H1 (cell line): ENCODE results near the gene APBA2. TPM values are rescaled to one million over a fixed set of nuclear protein-coding genes. Genes with fewer than 3 reads are reported as not detected.

Experiments used
- CTCF ChIA-PET: fragments of 300-600 bp; sonication (Branson Sonifier 250); formaldehyde crosslinking; loops from one replicate; lab custom pipeline; 2021; ENCODE audit not compliant: partially characterized antibody; lab: Charles Lee
- POLR2A ChIA-PET: fragments of 300-600 bp; sonication (Branson Sonifier 250); formaldehyde crosslinking; loops from one replicate; lab custom pipeline; 2021; ENCODE audit warnings: inconsistent platforms; ENCODE audit not compliant: partially characterized antibody; lab: Charles Lee
- DNase-seq, 2 experiments: peaks; one replicate each; pipeline versions ENCODE4 v3.0.0 to v3.0.0-alpha.2; 2010 to 2022; ENCODE audit warnings: low spot score in 2 of 2, low read depth in 1 of 2, mixed read lengths in 1 of 2
- FAIRE-seq: peaks from 2 replicates; lab custom pipeline; 2011; peaks lifted over from hg19 to GRCh38; lab: Jason Lieb, UNC
- H2AFZ ChIP-seq: 2 replicates; pipeline ENCODE4 v1.8.1; 2012; ENCODE audit warnings: low read length, inconsistent platforms
- H2AK5ac ChIP-seq: 2 replicates; pipeline ENCODE4 v1.6.1; 2013; ENCODE audit warnings: low read depth, low read length
- H2BK120ac ChIP-seq: replicated peaks from 2 replicates; pipeline ENCODE3; 2013; ENCODE audit warnings: low read depth, low read length, inconsistent platforms
- H2BK12ac ChIP-seq: 2 replicates; pipeline ENCODE4 v1.6.1; 2013; ENCODE audit warnings: low read depth, low read length
- H2BK15ac ChIP-seq: 2 replicates; pipeline ENCODE4 v1.6.1; 2013; ENCODE audit warnings: low read length
- H2BK20ac ChIP-seq: 2 replicates; pipeline ENCODE4 v1.6.1; 2013; ENCODE audit warnings: low read length
- H2BK5ac ChIP-seq: 2 replicates; pipeline ENCODE4 v1.6.1; 2013; ENCODE audit warnings: low read depth, low read length
- H3K14ac ChIP-seq: 2 replicates; pipeline ENCODE4 v1.6.1; 2013; ENCODE audit warnings: inconsistent platforms; ENCODE audit not compliant: insufficient read length
- H3K18ac ChIP-seq: 2 replicates; pipeline ENCODE4 v1.6.1; 2013; ENCODE audit warnings: low read length; ENCODE audit errors: extremely low read depth
- H3K23ac ChIP-seq: 2 replicates; pipeline ENCODE4 v1.6.1; 2013; ENCODE audit warnings: inconsistent platforms; ENCODE audit not compliant: insufficient read length
- H3K23me2 ChIP-seq: 2 replicates; pipeline ENCODE4 v1.6.1; 2013; ENCODE audit warnings: low read depth, low read length
- H3K27ac ChIP-seq: 2 replicates; pipeline ENCODE4 v1.6.1; 2011; ENCODE audit warnings: low read depth, low read length, inconsistent platforms
- H3K27me3 ChIP-seq, 4 experiments: replicated peaks in 1 of 4; 1 replicate in 1 of 4; 2 replicates in 3 of 4; pipeline versions ENCODE4 v1.6.1 to v1.8.1; 2011 to 2013; ENCODE audit warnings: low read length in 3 of 4, mild to moderate bottlenecking in 3 of 4, inconsistent platforms in 2 of 4, mixed read lengths in 2 of 4, moderate library complexity in 1 of 4; ENCODE audit not compliant: control insufficient read depth in 3 of 4, insufficient read depth in 3 of 4; ENCODE audit errors: extremely low read depth in 1 of 4
- H3K36me3 ChIP-seq, 4 experiments: 2 replicates each; pipeline versions ENCODE4 v1.6.1 to v1.8.1; 2011 to 2013; ENCODE audit warnings: mild to moderate bottlenecking in 4 of 4, low read length in 3 of 4, moderate library complexity in 2 of 4, control low read depth in 1 of 4, inconsistent platforms in 1 of 4; ENCODE audit not compliant: insufficient read depth in 4 of 4, control insufficient read depth in 2 of 4
- H3K4ac ChIP-seq: replicated peaks from 2 replicates; pipeline ENCODE3; 2013; ENCODE audit warnings: low read length, low read depth, mixed read lengths, inconsistent platforms; ENCODE audit not compliant: insufficient read length
- H3K4me1 ChIP-seq, 4 experiments: replicated peaks in 1 of 4; 1 replicate in 1 of 4; 2 replicates in 3 of 4; pipeline versions ENCODE4 v1.6.1 to v1.8.1; 2011 to 2013; ENCODE audit warnings: low read length in 3 of 4, inconsistent platforms in 2 of 4, mixed read lengths in 1 of 4; ENCODE audit not compliant: insufficient read depth in 4 of 4, control insufficient read depth in 3 of 4
- H3K4me2 ChIP-seq, 2 experiments: 2 replicates each; pipeline versions ENCODE4 v1.6.1 to v1.8.1; 2011 to 2013; ENCODE audit warnings: low read depth in 2 of 2, low read length in 2 of 2, control low read depth in 1 of 2, inconsistent platforms in 1 of 2, mild to moderate bottlenecking in 1 of 2; ENCODE audit not compliant: insufficient read depth in 1 of 2
- H3K4me3 ChIP-seq, 4 experiments: fragments of 200-600, 300-600 bp in 1 of 4; sonication (generic), shearing (Covaris generic), sonication (Bioruptor Twin) in 1 of 4; 2 replicates each; pipeline versions ENCODE4 v1.5.1 to v1.8.1; 2011 to 2016; ENCODE audit warnings: low read length in 4 of 4, low read depth in 3 of 4, control low read depth in 2 of 4, inconsistent platforms in 2 of 4, mild to moderate bottlenecking in 2 of 4, mixed read lengths in 1 of 4, moderate library complexity in 1 of 4; ENCODE audit not compliant: insufficient read depth in 2 of 4; ENCODE audit errors: extremely low read depth in 1 of 4
- H3K56ac ChIP-seq: replicated peaks from 2 replicates; pipeline ENCODE3; 2013; ENCODE audit warnings: low read depth, mild to moderate bottlenecking, mixed read lengths, low read length, inconsistent platforms; ENCODE audit not compliant: insufficient read length
- H3K79me1 ChIP-seq: 2 replicates; pipeline ENCODE4 v1.6.1; 2013; ENCODE audit warnings: low read depth, low read length, control low read depth
- H3K79me2 ChIP-seq, 2 experiments: 2 replicates each; pipeline versions ENCODE4 v1.6.1 to v1.8.1; 2012 to 2013; ENCODE audit warnings: low read length in 2 of 2, mild to moderate bottlenecking in 2 of 2, inconsistent platforms in 1 of 2; ENCODE audit not compliant: insufficient read depth in 2 of 2, control insufficient read depth in 1 of 2
- H3K9ac ChIP-seq, 4 experiments: replicated peaks in 1 of 4; 1 replicate in 1 of 4; 2 replicates in 3 of 4; pipeline versions ENCODE4 v1.6.1 to v1.8.1; 2011 to 2013; ENCODE audit warnings: low read depth in 3 of 4, low read length in 3 of 4, control low read depth in 2 of 4, mild to moderate bottlenecking in 2 of 4, moderate library complexity in 2 of 4, inconsistent platforms in 1 of 4; ENCODE audit errors: extremely low read depth in 1 of 4
- H3K9me3 ChIP-seq, 2 experiments: 2 replicates each; pipeline versions ENCODE4 v1.6.1 to v1.8.1; 2012 to 2013; ENCODE audit warnings: mild to moderate bottlenecking in 2 of 2, moderate library complexity in 2 of 2, control low read depth in 1 of 2, inconsistent platforms in 1 of 2, low read depth in 1 of 2, low read length in 1 of 2, mixed read lengths in 1 of 2; ENCODE audit not compliant: insufficient read depth in 2 of 2
- H4K20me1 ChIP-seq, 2 experiments: replicated peaks in 1 of 2; 2 replicates each; pipeline versions ENCODE3 to v1.8.1; 2011 to 2013; ENCODE audit warnings: inconsistent platforms in 2 of 2, low read length in 2 of 2, mild to moderate bottlenecking in 1 of 2; ENCODE audit not compliant: insufficient read depth in 2 of 2, control insufficient read depth in 1 of 2
- H4K5ac ChIP-seq: 2 replicates; pipeline ENCODE4 v1.6.1; 2013; ENCODE audit warnings: low read length, low read depth, mixed read lengths, inconsistent platforms; ENCODE audit not compliant: insufficient read length
- H4K8ac ChIP-seq: 2 replicates; pipeline ENCODE4 v1.8.0; 2013; ENCODE audit warnings: mild to moderate bottlenecking, moderate library complexity, low read length, inconsistent platforms; ENCODE audit not compliant: insufficient read depth; ENCODE audit errors: extremely low read depth
- H4K91ac ChIP-seq: replicated peaks from 2 replicates; pipeline ENCODE3; 2013; ENCODE audit warnings: low read length, mixed read lengths, inconsistent platforms; ENCODE audit not compliant: insufficient read length
- BACH1 ChIP-seq: IDR thresholded peaks from 2 replicates; pipeline ENCODE4 v1.6.1; 2012; ENCODE audit warnings: low read length, improper control_type of control experiment
- CBX5 ChIP-seq: fragments of 300-800, 300-1000 bp; sonication (generic); IDR thresholded peaks from 2 replicates; pipeline ENCODE4 v1.7.1; 2016; ENCODE audit warnings: antibody characterized with exemption, low read length, low read depth
- CTBP2 ChIP-seq: IDR thresholded peaks from 2 replicates; pipeline ENCODE4 v1.7.0; 2011; ENCODE audit warnings: borderline replicate concordance, mild to moderate bottlenecking, moderate library complexity, mixed read lengths, low read length; ENCODE audit not compliant: insufficient read depth, insufficient read length
- JUND ChIP-seq: IDR thresholded peaks from 2 replicates; pipeline ENCODE4 v1.6.1; 2011; ENCODE audit warnings: mild to moderate bottlenecking, improper control_type of control experiment, low read length
- KDM5A ChIP-seq: fragments of 200-600 bp; IDR thresholded peaks from 2 replicates; pipeline ENCODE4 v1.7.1; 2012; ENCODE audit warnings: mild to moderate bottlenecking, low read length, inconsistent platforms, mixed read lengths
- NRF1 ChIP-seq: IDR thresholded peaks from 2 replicates; pipeline ENCODE4 v1.6.1; 2011; ENCODE audit warnings: mild to moderate bottlenecking, low read depth, low read length, improper control_type of control experiment
- RAD21 ChIP-seq, 2 experiments: IDR thresholded peaks in 1 of 2; conservative IDR thresholded peaks in 1 of 2; 2 replicates each; pipeline ENCODE4 v1.6.1; 2011; ENCODE audit warnings: low read depth in 2 of 2, low read length in 2 of 2, improper control_type of control experiment in 1 of 2, inconsistent platforms in 1 of 2, mild to moderate bottlenecking in 1 of 2, moderate library complexity in 1 of 2
- RFX5 ChIP-seq: IDR thresholded peaks from 2 replicates; pipeline ENCODE4 v1.6.1; 2011; ENCODE audit warnings: low read depth, low read length, improper control_type of control experiment, borderline replicate concordance
- SIRT6 ChIP-seq: IDR thresholded peaks from one replicate; pipeline ENCODE4 v1.7.1; 2012; ENCODE audit warnings: low read length, inconsistent platforms
- SIX5 ChIP-seq: IDR thresholded peaks from 2 replicates; pipeline ENCODE4 v1.6.1; 2011; ENCODE audit warnings: mild to moderate bottlenecking, low read depth, low read length
- TEAD4 ChIP-seq: IDR thresholded peaks from 2 replicates; pipeline ENCODE4 v1.6.1; 2012; ENCODE audit warnings: low read depth, low read length, inconsistent platforms, mixed read lengths
- WGBS, 2 experiments: shearing (Covaris generic) in 1 of 2; methylation state at CpG; one replicate each; pipeline versions ENCODE4 v1.1.6 to v1.1.7; 2013 to 2015; ENCODE audit warnings: low lambda C conversion rate in 2 of 2, mixed read lengths in 2 of 2, inconsistent platforms in 1 of 2, low coverage in 1 of 2, missing lambda C conversion rate in 1 of 2; ENCODE audit not compliant: insufficient replicate concordance in 2 of 2, insufficient coverage in 1 of 2, insufficient read length in 1 of 2; ENCODE audit errors: extremely low coverage in 1 of 2, missing lambda C conversion rate in 1 of 2; 5-methylcytosine and 5-hydroxymethylcytosine counted together
- polyA plus RNA-seq, 7 experiments: library from polyadenylated mRNA; depleted of rRNA in 3 of 7; stranded (reverse) in 5 of 7; unstranded in 2 of 7; fragments of >200 nt in 5 of 7; fragments of 200-250 nt in 2 of 7; gene quantifications; 1 replicate in 5 of 7; 2 replicates in 1 of 7; 4 replicates in 1 of 7; pipeline versions ENCODE4 v1.2.1 to v1.2.3, GENCODE V29; 2011 to 2013; ENCODE audit warnings: missing spikeins in 2 of 7, mixed read lengths in 2 of 7
- total RNA-seq: library from RNA; stranded (reverse); fragmentation: NEBNext Ultra II Directional; extraction: Animal tissue kit (Norgen Biotek cat#: 25700); gene quantifications from 2 replicates; pipeline ENCODE4 v1.2.1, GENCODE V29; 2021
- TF ChIP-seq, protein P1 (sequence below): IDR thresholded peaks from 2 replicates; pipeline ENCODE4 v1.6.1; 2011; ENCODE audit warnings: low read length, improper control_type of control experiment
- TF ChIP-seq, protein P2 (sequence below): IDR thresholded peaks from 2 replicates; pipeline ENCODE4 v1.6.1; 2012; ENCODE audit warnings: inconsistent platforms

The APBA2 gene
- total and polyA plus RNA-seq, 2 of the 8 experiments (the other 6 are each of a cell fraction or from before 2014, with no cell fraction given): 15.5 to 19.0 TPM

DNA sequence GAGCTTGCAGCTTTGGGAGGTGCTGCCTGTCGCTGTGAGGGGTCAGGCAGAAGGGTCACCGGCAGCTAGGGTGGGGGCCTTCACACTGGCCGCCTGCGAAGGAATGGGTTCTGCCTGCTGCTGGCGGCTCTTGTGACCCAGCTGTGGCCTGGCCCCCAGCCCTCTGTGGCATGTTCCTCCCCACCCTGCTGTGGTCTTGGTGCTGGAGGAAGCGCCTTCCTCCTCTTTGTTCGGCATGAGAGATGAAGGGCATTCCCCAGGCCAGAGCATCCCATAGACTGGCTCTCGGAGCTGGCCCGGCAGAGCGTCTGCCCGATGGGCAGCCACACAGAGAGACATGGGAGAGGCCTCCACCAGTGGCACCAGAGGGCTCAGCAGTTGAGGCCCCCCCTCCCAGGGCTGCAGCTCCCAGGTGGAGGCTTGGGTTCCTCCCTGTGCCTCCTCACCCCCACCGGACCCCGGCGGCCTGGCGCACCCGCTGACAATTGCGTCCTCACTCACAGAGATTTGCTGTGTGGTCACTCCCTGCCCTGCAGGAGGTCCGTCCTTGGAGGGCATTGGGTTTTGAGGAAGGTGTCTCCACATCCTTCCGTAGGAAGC is 221.6 kb downstream of the APBA2 start:
- no peak overlapping the region for H3K9ac ChIP-seq
- H3K18ac ChIP-seq: no peak overlapping the region
- H3K79me2 ChIP-seq: no peaks in the 10 kb centered on the region
- H2BK20ac ChIP-seq: no peak overlapping the region
- no peak overlapping the region for H4K5ac ChIP-seq
- H4K8ac ChIP-seq: no peak overlapping the region
- H3K14ac ChIP-seq: no peak overlapping the region
- no peak overlapping the region for H2BK12ac ChIP-seq
- CTCF ChIA-PET: interaction anchor here (0.9 to 4.3 kb wide), 4 partner anchors 9 to 123 kb away, joined by 3 to 20 read pairs (median 3); no protein-coding TSS in a partner anchor
- H2BK120ac ChIP-seq: no peak overlapping the region
- no peaks in the 10 kb centered on the region for H3K9me3 ChIP-seq
- H3K36me3 ChIP-seq: no peaks in the 10 kb centered on the region
- no peak overlapping the region for H3K4ac ChIP-seq
- no peaks in the 10 kb centered on the region for H3K79me1 ChIP-seq
- no peak overlapping the region for H3K4me2 ChIP-seq
- H3K4me3 ChIP-seq: no peak overlapping the region
- no peak overlapping the region for H4K91ac ChIP-seq
- peaks cover 0 to 12% (median 5%) of the 10 kb centered on the region in 4 experiments; a peak in 5 of 7 replicates for H3K4me1 ChIP-seq
- H2BK15ac ChIP-seq: no peak overlapping the region
- H3K23me2 ChIP-seq: no peaks in the 10 kb centered on the region
- H4K20me1 ChIP-seq: no peaks in the 10 kb centered on the region
- H3K23ac ChIP-seq: no peak overlapping the region
- no peak overlapping the region for H2AFZ ChIP-seq
- FAIRE-seq: no peak
- no peak overlapping the region for H2BK5ac ChIP-seq
- DNase-seq: no peak
- no peaks in the 10 kb centered on the region for H3K27me3 ChIP-seq
- H3K27ac ChIP-seq: no peak overlapping the region
- H3K56ac ChIP-seq: no peak overlapping the region
- no peak overlapping the region for H2AK5ac ChIP-seq
- POLR2A ChIA-PET: no interaction called here
- 82% methylated on average over 15 of the region's 19 CpGs; no CpG with 5 or more reads in 1 of the 2 experiments for WGBS, 2 experiments
- TF ChIP-seq RFX5 (no peak), BACH1 (no peak), JUND (no peak), CBX5 (no peak), SIX5 (no peak), KDM5A (no peak), TEAD4 (no peak), RAD21 (IDR thresholded peaks at IDR 0.05 in 1 of 2, conservative IDR thresholded peaks at IDR 0.05 in 1 of 2; ENCODE audit: low read depth in 2 of 2, low read length in 2 of 2) (no peak), CTBP2 (no peak), SIRT6 (no peak), NRF1 (no peak)
- TF ChIP-seq, protein P1, sequence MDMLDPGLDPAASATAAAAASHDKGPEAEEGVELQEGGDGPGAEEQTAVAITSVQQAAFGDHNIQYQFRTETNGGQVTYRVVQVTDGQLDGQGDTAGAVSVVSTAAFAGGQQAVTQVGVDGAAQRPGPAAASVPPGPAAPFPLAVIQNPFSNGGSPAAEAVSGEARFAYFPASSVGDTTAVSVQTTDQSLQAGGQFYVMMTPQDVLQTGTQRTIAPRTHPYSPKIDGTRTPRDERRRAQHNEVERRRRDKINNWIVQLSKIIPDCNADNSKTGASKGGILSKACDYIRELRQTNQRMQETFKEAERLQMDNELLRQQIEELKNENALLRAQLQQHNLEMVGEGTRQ: no peak
- TF ChIP-seq, protein P2, sequence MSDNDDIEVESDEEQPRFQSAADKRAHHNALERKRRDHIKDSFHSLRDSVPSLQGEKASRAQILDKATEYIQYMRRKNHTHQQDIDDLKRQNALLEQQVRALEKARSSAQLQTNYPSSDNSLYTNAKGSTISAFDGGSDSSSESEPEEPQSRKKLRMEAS: no peak
